ENCODE data around the gene ITGB5.

Gene ITGB5

DNA sequence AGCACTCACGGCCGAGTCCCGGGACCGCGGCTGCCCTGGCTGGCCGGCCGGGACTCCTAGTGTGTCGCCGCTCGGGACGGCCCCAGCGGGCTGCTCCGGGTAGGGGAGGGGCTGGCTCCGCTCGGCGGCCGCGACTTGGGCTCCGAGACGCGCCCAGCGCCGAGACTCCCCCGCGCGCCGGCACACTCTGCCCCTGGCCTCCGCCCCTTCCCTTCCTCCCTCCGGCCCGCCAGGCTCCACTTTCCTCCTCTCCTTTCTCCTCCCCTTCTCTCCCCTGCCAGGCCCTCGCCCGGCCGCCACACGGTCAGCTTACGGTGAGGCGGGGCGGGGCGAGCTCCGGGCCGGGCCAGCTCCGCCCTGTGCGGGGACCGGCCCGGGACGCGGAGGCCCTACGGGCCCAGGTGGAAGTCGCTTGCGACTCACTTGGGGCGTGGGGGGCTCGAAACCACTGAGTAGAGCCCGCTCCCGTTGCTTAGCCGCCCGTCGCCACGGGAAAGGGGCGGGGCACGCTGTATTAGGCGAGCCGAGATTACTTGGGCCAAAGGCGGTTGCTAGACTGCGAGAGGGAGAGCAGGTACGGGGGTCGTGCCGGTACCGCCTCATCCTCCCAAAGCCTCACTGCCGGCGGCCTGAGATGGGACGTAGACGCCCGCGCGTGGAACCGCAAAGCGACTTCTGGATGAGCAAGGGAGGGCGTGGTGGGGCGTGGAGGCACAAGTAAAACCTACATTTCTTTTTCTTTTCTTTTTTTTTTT lies at the start of gene ITGB5:
TSS of gene ITGB5 (minus strand) at position 189 of the 755 bp plus-strand sequence. CDS start 365 bp downstream, outside the sequence.
- DNase-seq (ENCODE audit: low read depth in 2 of 2) = no peak

- no peak for DNase-seq (ENCODE audit: low read depth in 2 of 2)
Measured at GRCh38 chr3:124935794-124936542, 48.8 kb upstream of the ITGB5 start.

- no peak for DNase-seq (ENCODE audit: low read depth in 2 of 2)
Measured at GRCh38 chr3:124935264-124935663, 48.1 kb upstream of the ITGB5 start.

DNA sequence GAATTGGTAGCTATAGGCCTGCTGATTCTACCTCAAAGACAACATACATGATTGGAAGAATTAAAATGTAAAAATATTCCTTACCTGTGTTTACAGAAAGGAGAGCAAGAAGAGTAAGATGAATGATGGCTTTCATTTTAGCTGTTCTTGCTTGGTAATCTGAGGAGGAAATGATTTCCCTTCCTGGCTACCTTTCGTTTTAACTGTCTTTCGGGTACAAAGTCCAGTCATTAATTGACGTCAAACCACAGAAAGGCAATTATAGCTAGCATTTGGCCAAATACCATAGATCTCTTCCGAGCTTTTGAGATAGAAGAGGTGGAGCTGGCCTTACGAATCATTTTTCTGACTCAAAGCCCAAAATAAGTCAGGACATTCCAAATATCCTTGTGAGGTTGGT lies 47.4 kb upstream of the ITGB5 start, which contains the start of gene MUC13:
TSS of gene MUC13 (minus strand) at position 175 of the 400 bp plus-strand sequence. CDS start at position 136, 39 bp downstream.
- no peak for DNase-seq (ENCODE audit: low read depth in 2 of 2)

DNA sequence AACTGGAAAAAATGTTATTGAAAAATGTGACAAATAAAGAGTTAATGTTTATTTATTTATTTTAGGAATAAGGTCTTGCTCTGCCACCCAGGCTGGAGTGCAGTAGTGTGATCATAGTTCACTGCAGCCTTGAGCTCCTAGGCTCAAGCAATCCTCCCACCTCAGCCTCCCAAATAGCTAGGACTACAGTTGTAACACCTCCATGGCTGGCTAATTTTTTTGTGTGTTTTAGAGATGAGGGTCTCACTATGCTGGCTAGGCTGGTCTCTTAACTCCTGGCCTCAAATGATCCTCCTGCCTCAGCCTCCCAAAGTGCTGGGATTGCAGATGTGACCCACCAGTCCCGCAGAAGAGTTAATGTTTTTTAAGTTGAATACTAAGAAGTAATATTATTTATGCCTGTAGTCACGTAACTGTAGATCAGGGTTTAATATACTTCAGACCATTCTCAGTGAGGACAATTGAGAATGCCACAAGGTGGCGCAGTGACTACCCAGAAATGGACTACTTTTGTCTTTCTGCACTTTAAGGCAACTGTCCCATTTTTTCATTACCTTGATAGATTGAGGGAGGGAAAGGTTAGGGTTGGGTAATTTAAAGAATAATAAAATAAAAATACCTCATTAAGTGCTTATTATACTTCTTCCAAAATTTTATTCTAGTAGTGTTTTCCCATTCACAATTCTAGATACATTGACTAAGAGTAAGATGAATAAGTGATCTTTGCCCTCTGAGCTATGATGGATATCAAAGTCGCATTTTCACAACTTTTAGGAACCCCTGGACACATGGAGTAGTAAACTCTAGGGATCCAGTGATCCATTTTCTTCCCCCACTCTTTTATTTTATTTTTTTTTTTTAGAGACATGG lies 41.4 kb upstream of the ITGB5 start:
- DNase-seq (ENCODE audit: low read depth in 2 of 2) = peak; percentile 28 to 42

GRCh38 chr3:124927574-124928045 lies 40.4 kb upstream of the ITGB5 start:
- no peak for DNase-seq (ENCODE audit: low read depth in 2 of 2)

DNA sequence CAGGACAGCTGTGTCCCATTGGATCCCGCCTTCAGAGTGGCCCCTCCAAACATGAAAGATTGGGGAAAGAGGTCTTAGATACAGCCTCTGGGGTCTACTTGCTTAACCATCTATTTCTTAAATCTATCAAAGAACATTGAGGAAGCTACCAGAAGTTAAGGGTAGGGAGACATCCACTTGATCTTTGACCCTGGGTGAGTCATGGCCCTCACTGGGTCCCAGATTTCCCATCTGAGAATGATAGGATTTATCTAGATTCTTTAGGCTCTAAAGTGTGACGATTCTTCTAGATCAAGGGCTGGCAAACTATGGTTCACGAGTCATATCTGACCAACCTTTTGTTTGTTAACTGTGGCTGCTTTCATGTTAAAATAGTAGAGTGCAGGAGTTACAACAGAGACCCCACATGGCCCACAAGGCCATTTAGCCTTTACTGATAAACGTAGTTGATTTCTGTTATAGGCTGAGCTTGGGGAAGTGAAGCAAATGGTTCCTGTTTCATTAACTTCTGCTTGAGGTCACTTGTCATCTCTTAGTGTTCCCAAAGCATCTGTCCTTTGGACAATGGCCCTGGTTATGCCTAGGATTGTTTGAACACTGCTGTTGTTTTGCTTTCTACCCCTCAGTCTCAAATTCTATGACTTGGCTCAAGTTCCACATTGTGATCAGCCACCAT lies 39.4 kb upstream of the ITGB5 start:
- no peak for DNase-seq (ENCODE audit: low read depth in 2 of 2)

DNA sequence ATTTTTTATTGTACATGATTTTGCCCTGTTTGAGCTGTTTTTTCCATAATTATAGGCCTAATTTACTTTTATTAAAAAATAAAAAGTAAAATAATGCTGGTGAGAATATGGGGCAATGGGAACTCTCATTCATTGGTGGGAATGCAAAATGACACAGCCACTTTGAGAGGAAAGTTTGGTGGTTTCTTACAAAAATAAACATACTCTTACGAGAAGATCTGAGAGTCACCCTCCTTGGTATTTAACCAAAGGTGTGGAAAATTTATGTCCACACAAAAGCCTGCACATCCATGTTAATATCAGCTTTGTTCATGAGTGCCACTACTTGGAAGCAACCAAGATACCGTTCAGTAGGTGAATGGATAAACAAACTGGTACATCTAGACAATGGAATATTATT lies 37.6 kb upstream of the ITGB5 start:
- no peak for DNase-seq (ENCODE audit: low read depth in 2 of 2)

GRCh38 chr3:124923833-124924232 lies 36.7 kb upstream of the ITGB5 start:
- no peak for DNase-seq (ENCODE audit: low read depth in 2 of 2)

DNA sequence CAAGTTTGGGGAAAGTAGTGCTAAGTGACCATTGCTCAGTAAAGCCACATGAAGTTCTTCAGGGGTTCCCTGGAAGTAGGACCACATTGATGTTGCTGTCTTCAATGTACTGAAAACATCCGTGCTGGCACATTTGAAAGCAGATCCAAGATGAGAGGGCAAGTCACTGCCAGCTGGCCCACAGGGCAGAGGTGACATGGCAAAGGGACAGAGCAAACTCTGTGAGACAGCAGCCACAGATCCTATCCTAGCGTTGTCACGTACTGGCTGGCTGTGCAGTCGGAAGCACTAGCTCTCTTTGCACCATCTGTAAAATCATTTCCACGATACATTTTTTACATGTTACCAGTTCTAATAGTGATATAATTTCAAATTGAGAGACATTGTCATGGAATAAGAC lies 33.6 kb upstream of the ITGB5 start:
- no peak for DNase-seq (ENCODE audit: low read depth in 2 of 2)

DNA sequence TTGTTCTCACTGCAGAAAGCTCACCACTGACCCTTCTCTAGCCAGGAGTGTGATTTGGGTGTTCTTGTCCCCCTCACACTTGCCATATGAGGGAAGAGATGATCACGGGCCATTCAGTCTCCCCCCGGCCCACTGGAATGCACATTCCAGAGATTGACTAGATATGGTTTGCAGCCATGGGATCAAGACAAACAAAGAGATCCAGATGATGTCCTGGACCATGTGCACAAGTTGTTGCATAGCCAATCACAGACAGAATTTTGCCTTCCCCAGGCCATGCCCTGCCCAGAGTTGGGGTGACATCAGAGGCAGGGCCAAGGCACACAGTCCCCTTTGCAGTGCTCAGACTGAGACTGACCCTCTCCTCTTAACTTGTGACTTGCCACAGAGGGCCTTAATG lies 32.6 kb upstream of the ITGB5 start:
- no peak for DNase-seq (ENCODE audit: low read depth in 2 of 2)

DNA sequence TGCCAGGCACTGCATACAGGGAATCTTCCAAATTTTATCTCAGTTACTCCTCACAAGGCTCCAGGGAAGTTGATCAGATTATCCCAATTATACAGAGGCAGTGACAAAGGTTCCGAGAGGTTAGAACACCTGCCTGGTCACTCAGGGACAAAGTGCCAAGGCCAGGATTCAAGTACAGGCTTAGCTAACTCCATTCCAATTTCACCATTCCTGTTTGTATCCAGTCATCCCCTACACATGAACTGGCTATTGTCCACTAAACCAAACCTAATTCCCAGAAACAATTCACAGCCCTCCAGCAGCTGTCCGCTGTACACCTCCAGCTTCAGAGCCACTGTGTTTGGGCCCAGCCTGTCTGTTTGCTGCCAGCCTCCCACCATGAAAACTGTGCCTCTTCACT lies 31.4 kb upstream of the ITGB5 start:
- no peak for DNase-seq (ENCODE audit: low read depth in 2 of 2)

DNA sequence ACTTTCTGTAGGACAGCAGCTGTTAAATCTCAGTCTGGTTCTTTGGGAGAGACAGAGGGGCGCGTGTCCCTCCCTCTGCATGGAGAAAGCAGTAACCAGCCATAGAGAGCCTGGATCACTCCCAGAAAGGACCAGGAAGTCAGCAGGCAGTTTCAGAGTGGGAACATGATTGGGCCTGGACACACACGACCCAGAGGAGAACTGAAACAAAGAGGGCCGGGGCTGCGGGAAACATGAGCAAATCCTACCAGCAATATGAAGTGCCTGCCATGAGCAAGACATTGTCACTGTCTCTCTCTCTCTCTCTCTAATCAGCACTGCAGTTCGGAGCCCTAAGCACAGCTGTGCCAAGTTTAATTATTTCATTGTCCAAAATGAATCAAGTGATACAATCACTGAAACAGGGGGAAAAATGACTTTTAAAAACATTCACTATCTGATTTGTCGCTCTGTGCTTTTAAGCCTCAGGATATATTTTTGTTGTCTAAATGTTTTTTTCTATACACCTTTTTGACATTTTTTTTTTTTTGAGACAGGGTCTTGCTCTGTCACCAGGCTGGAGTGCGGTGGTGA lies 29.8 kb upstream of the ITGB5 start:
- no peak for DNase-seq (ENCODE audit: low read depth in 2 of 2)

DNA sequence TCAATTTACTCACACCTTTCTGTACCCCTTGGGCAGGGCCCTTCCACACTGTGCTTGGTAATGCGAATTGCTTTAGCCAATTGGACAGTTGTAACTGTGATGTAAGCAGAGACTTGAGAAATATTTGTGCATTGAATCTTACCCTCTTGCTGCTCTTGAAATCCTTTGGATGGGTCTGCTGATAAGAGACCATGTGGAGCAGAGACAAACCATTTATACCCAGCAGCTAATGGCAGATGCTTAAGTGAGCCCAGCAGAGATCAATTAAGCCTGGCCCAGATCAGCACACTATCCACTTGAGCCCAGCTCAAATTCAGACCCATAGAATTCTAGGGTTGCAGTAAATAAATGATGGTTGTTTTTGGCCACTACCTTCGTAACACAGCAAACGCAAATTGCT lies 28.1 kb upstream of the ITGB5 start:
- no peak for DNase-seq (ENCODE audit: low read depth in 2 of 2)

GRCh38 chr3:124907957-124908356 lies 20.8 kb upstream of the ITGB5 start:
- no peak for DNase-seq (ENCODE audit: low read depth in 2 of 2)

- DNase-seq (ENCODE audit: low read depth in 2 of 2) = no peak
Measured at GRCh38 chr3:124904835-124905492, 17.8 kb upstream of the ITGB5 start.

DNA sequence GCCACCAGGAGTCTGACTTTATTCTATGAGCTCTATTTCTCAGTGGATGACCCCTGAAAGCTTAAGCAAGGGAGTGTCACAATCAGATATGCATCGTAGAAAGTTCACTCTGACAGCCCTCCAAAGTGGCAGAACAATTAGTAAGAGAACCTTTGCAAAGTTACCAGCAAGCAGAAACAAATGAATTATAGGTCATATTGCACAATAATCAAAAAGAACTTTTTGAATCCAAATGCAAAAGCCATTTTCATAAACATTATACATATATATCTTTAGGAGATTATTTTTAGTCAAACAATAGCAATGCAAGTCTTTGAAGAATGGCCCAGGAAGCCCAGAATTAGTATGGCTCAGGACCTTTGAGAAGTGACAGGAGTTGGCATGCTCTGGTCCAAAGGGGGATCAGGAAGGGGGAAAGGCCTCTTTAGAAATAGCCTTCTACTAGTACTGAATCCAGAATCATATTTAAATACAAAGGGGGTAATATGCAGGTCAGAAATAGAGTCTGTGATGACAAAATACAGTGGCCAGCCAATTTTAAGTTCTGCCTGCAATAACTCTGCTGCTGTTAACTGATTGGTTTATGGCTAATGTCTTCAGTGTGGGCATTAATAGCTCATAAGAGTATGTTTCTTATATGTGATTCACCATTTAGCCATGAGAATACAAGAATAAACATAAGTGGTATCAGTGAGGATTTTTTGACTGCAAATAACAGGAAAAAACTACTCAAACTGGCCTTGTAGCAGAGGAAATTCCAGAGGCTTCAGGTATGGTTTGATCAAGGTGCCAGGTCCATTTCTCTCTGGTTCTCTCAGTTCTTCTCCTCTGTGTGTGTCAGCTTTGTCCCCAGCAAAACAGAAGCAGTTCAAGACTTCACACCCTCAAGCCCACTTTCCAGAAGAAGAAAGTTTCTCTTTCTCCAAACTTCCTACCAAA lies 17.0 kb upstream of the ITGB5 start:
- no peak for DNase-seq (ENCODE audit: low read depth in 2 of 2)

DNA sequence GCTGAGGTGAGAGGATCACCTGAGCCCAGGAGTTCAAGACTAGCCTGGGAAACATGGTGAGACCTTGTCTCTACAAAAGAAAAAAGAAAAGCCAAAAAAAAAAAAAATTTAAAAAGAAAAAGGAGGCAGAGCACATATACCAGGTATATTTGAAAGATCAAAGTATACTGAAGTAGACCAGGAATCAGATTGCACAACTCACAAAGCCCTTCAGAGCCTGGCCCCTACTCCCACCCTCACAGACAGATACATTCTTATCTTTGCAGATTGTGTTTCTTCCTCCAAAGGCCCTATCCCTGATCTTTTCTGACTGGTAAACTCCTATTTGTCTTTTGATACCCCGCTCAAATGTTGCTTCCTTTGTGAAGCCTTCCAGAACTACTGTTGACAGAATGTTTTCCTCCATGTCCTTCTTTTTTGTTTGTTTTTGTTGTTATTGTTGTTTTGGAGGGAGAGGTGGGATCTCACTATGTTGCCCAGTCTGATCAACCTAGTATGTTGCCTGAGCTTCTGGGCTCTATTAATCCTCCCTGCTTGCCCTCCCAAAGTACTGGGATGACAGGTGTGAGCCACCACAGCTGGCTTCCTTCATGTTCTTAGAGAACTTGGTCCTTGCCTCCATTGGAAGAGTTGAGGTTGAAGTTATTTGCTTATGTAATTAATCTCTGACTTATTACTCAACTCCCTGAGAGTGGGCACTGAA lies 9.8 kb upstream of the ITGB5 start:
- no peak for DNase-seq (ENCODE audit: low read depth in 2 of 2)

DNA sequence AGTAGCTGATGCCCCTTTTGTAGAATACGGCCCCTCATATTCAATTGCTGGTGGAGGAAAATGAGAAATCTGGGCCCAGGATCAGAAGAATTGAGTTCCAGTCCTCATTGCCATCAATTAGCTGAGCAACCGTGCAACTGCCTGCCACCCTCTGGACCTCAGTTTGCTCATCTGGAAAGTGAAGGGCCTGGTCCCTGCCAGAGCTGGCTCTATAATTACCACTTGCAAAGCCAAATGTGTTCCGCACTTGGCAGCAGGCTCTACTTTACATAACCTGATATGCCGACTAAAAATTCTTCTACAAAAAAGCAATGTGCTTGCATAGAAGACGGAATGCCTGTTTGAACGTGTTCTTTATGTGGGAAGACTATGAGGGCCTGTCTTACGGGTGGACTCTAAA lies 8.6 kb upstream of the ITGB5 start:
- DNase-seq (ENCODE audit: low read depth in 2 of 2) = no peak

Measured in stimulated activated CD8-positive, alpha-beta memory T cell treated with anti-CD3 and anti-CD28 coated beads, Interleukin-7, amount 100 ng/mL, for 1 hour (primary cell).